H1 (cell line): Measurements from ENCODE around the gene SUPT4H1. TPM values are rescaled to one million over a fixed set of nuclear protein-coding genes. Genes with fewer than 3 reads are reported as not detected.
A peak's percentile ranks its signal among the peaks of the same experiment; 100 is the strongest.

Source experiments
- CTCF ChIA-PET: fragments of 300-600 bp; sonication (Branson Sonifier 250); formaldehyde crosslinking; loops from one replicate; lab custom pipeline; 2021; ENCODE audit not compliant: partially characterized antibody; lab: Charles Lee
- POLR2A ChIA-PET: fragments of 300-600 bp; sonication (Branson Sonifier 250); formaldehyde crosslinking; loops from one replicate; lab custom pipeline; 2021; ENCODE audit warnings: inconsistent platforms; ENCODE audit not compliant: partially characterized antibody; lab: Charles Lee
- DNase-seq, 2 experiments: peaks; one replicate each; pipeline versions ENCODE4 v3.0.0 to v3.0.0-alpha.2; 2010 to 2022; ENCODE audit warnings: low spot score in 2 of 2, low read depth in 1 of 2, mixed read lengths in 1 of 2
- FAIRE-seq: peaks from 2 replicates; lab custom pipeline; 2011; peaks lifted over from hg19 to GRCh38; lab: Jason Lieb, UNC
- H2AFZ ChIP-seq: 2 replicates; pipeline ENCODE4 v1.8.1; 2012; ENCODE audit warnings: low read length, inconsistent platforms
- H2AK5ac ChIP-seq: 2 replicates; pipeline ENCODE4 v1.6.1; 2013; ENCODE audit warnings: low read depth, low read length
- H2BK120ac ChIP-seq: replicated peaks from 2 replicates; pipeline ENCODE3; 2013; ENCODE audit warnings: low read depth, low read length, inconsistent platforms
- H2BK12ac ChIP-seq: 2 replicates; pipeline ENCODE4 v1.6.1; 2013; ENCODE audit warnings: low read depth, low read length
- H2BK15ac ChIP-seq: 2 replicates; pipeline ENCODE4 v1.6.1; 2013; ENCODE audit warnings: low read length
- H2BK20ac ChIP-seq: 2 replicates; pipeline ENCODE4 v1.6.1; 2013; ENCODE audit warnings: low read length
- H2BK5ac ChIP-seq: 2 replicates; pipeline ENCODE4 v1.6.1; 2013; ENCODE audit warnings: low read depth, low read length
- H3K14ac ChIP-seq: 2 replicates; pipeline ENCODE4 v1.6.1; 2013; ENCODE audit warnings: inconsistent platforms; ENCODE audit not compliant: insufficient read length
- H3K18ac ChIP-seq: 2 replicates; pipeline ENCODE4 v1.6.1; 2013; ENCODE audit warnings: low read length; ENCODE audit errors: extremely low read depth
- H3K23ac ChIP-seq: 2 replicates; pipeline ENCODE4 v1.6.1; 2013; ENCODE audit warnings: inconsistent platforms; ENCODE audit not compliant: insufficient read length
- H3K23me2 ChIP-seq: 2 replicates; pipeline ENCODE4 v1.6.1; 2013; ENCODE audit warnings: low read depth, low read length
- H3K27ac ChIP-seq: 2 replicates; pipeline ENCODE4 v1.6.1; 2011; ENCODE audit warnings: low read depth, low read length, inconsistent platforms
- H3K27me3 ChIP-seq, 4 experiments: replicated peaks in 1 of 4; 1 replicate in 1 of 4; 2 replicates in 3 of 4; pipeline versions ENCODE4 v1.6.1 to v1.8.1; 2011 to 2013; ENCODE audit warnings: low read length in 3 of 4, mild to moderate bottlenecking in 3 of 4, inconsistent platforms in 2 of 4, mixed read lengths in 2 of 4, moderate library complexity in 1 of 4; ENCODE audit not compliant: control insufficient read depth in 3 of 4, insufficient read depth in 3 of 4; ENCODE audit errors: extremely low read depth in 1 of 4
- H3K36me3 ChIP-seq, 4 experiments: 2 replicates each; pipeline versions ENCODE4 v1.6.1 to v1.8.1; 2011 to 2013; ENCODE audit warnings: mild to moderate bottlenecking in 4 of 4, low read length in 3 of 4, moderate library complexity in 2 of 4, control low read depth in 1 of 4, inconsistent platforms in 1 of 4; ENCODE audit not compliant: insufficient read depth in 4 of 4, control insufficient read depth in 2 of 4
- H3K4ac ChIP-seq: replicated peaks from 2 replicates; pipeline ENCODE3; 2013; ENCODE audit warnings: low read length, low read depth, mixed read lengths, inconsistent platforms; ENCODE audit not compliant: insufficient read length
- H3K4me1 ChIP-seq, 4 experiments: replicated peaks in 1 of 4; 1 replicate in 1 of 4; 2 replicates in 3 of 4; pipeline versions ENCODE4 v1.6.1 to v1.8.1; 2011 to 2013; ENCODE audit warnings: low read length in 3 of 4, inconsistent platforms in 2 of 4, mixed read lengths in 1 of 4; ENCODE audit not compliant: insufficient read depth in 4 of 4, control insufficient read depth in 3 of 4
- H3K4me2 ChIP-seq, 2 experiments: 2 replicates each; pipeline versions ENCODE4 v1.6.1 to v1.8.1; 2011 to 2013; ENCODE audit warnings: low read depth in 2 of 2, low read length in 2 of 2, control low read depth in 1 of 2, inconsistent platforms in 1 of 2, mild to moderate bottlenecking in 1 of 2; ENCODE audit not compliant: insufficient read depth in 1 of 2
- H3K4me3 ChIP-seq, 4 experiments: fragments of 200-600, 300-600 bp in 1 of 4; sonication (generic), shearing (Covaris generic), sonication (Bioruptor Twin) in 1 of 4; 2 replicates each; pipeline versions ENCODE4 v1.5.1 to v1.8.1; 2011 to 2016; ENCODE audit warnings: low read length in 4 of 4, low read depth in 3 of 4, control low read depth in 2 of 4, inconsistent platforms in 2 of 4, mild to moderate bottlenecking in 2 of 4, mixed read lengths in 1 of 4, moderate library complexity in 1 of 4; ENCODE audit not compliant: insufficient read depth in 2 of 4; ENCODE audit errors: extremely low read depth in 1 of 4
- H3K56ac ChIP-seq: replicated peaks from 2 replicates; pipeline ENCODE3; 2013; ENCODE audit warnings: low read depth, mild to moderate bottlenecking, mixed read lengths, low read length, inconsistent platforms; ENCODE audit not compliant: insufficient read length
- H3K79me1 ChIP-seq: 2 replicates; pipeline ENCODE4 v1.6.1; 2013; ENCODE audit warnings: low read depth, low read length, control low read depth
- H3K79me2 ChIP-seq, 2 experiments: 2 replicates each; pipeline versions ENCODE4 v1.6.1 to v1.8.1; 2012 to 2013; ENCODE audit warnings: low read length in 2 of 2, mild to moderate bottlenecking in 2 of 2, inconsistent platforms in 1 of 2; ENCODE audit not compliant: insufficient read depth in 2 of 2, control insufficient read depth in 1 of 2
- H3K9ac ChIP-seq, 4 experiments: replicated peaks in 1 of 4; 1 replicate in 1 of 4; 2 replicates in 3 of 4; pipeline versions ENCODE4 v1.6.1 to v1.8.1; 2011 to 2013; ENCODE audit warnings: low read depth in 3 of 4, low read length in 3 of 4, control low read depth in 2 of 4, mild to moderate bottlenecking in 2 of 4, moderate library complexity in 2 of 4, inconsistent platforms in 1 of 4; ENCODE audit errors: extremely low read depth in 1 of 4
- H3K9me3 ChIP-seq, 2 experiments: 2 replicates each; pipeline versions ENCODE4 v1.6.1 to v1.8.1; 2012 to 2013; ENCODE audit warnings: mild to moderate bottlenecking in 2 of 2, moderate library complexity in 2 of 2, control low read depth in 1 of 2, inconsistent platforms in 1 of 2, low read depth in 1 of 2, low read length in 1 of 2, mixed read lengths in 1 of 2; ENCODE audit not compliant: insufficient read depth in 2 of 2
- H4K20me1 ChIP-seq, 2 experiments: replicated peaks in 1 of 2; 2 replicates each; pipeline versions ENCODE3 to v1.8.1; 2011 to 2013; ENCODE audit warnings: inconsistent platforms in 2 of 2, low read length in 2 of 2, mild to moderate bottlenecking in 1 of 2; ENCODE audit not compliant: insufficient read depth in 2 of 2, control insufficient read depth in 1 of 2
- H4K5ac ChIP-seq: 2 replicates; pipeline ENCODE4 v1.6.1; 2013; ENCODE audit warnings: low read length, low read depth, mixed read lengths, inconsistent platforms; ENCODE audit not compliant: insufficient read length
- H4K8ac ChIP-seq: 2 replicates; pipeline ENCODE4 v1.8.0; 2013; ENCODE audit warnings: mild to moderate bottlenecking, moderate library complexity, low read length, inconsistent platforms; ENCODE audit not compliant: insufficient read depth; ENCODE audit errors: extremely low read depth
- H4K91ac ChIP-seq: replicated peaks from 2 replicates; pipeline ENCODE3; 2013; ENCODE audit warnings: low read length, mixed read lengths, inconsistent platforms; ENCODE audit not compliant: insufficient read length
- BCL11A ChIP-seq, 2 experiments: IDR thresholded peaks; one replicate each; pipeline ENCODE4 v1.6.1; 2011; ENCODE audit warnings: low read depth in 2 of 2, low read length in 2 of 2, mild to moderate bottlenecking in 2 of 2
- CTCF ChIP-seq, 3 experiments: IDR thresholded peaks; 1 replicate in 2 of 3; 2 replicates in 1 of 3; pipeline versions ENCODE4 v1.5.1 to v1.6.1; 2011; ENCODE audit warnings: low read length in 3 of 3, mild to moderate bottlenecking in 3 of 3, inconsistent platforms in 2 of 3, low read depth in 1 of 3, moderate library complexity in 1 of 3; ENCODE audit not compliant: insufficient read depth in 1 of 3; ENCODE audit errors: control extremely low read depth in 1 of 3
- HDAC2 ChIP-seq, 2 experiments: fragments of 300-600 bp in 1 of 2; sonication (generic) in 1 of 2; IDR thresholded peaks; 2 replicates each; pipeline ENCODE4 v1.6.1; 2011 to 2012; ENCODE audit warnings: low read depth in 2 of 2, low read length in 2 of 2, mild to moderate bottlenecking in 2 of 2, moderate library complexity in 2 of 2, borderline replicate concordance in 1 of 2, inconsistent platforms in 1 of 2
- POU5F1 ChIP-seq: IDR thresholded peaks from 2 replicates; pipeline ENCODE4 v1.6.1; 2011; ENCODE audit warnings: low read depth, mild to moderate bottlenecking, low read length, moderate library complexity
- RFX5 ChIP-seq: IDR thresholded peaks from 2 replicates; pipeline ENCODE4 v1.6.1; 2011; ENCODE audit warnings: low read depth, low read length, improper control_type of control experiment, borderline replicate concordance
- SIRT6 ChIP-seq: IDR thresholded peaks from one replicate; pipeline ENCODE4 v1.7.1; 2012; ENCODE audit warnings: low read length, inconsistent platforms
- SIX5 ChIP-seq: IDR thresholded peaks from 2 replicates; pipeline ENCODE4 v1.6.1; 2011; ENCODE audit warnings: mild to moderate bottlenecking, low read depth, low read length
- TBP ChIP-seq: IDR thresholded peaks from 2 replicates; pipeline ENCODE4 v1.6.1; 2011; ENCODE audit warnings: low read depth, low read length, improper control_type of control experiment
- WGBS, 2 experiments: shearing (Covaris generic) in 1 of 2; methylation state at CpG; one replicate each; pipeline versions ENCODE4 v1.1.6 to v1.1.7; 2013 to 2015; ENCODE audit warnings: low lambda C conversion rate in 2 of 2, mixed read lengths in 2 of 2, inconsistent platforms in 1 of 2, low coverage in 1 of 2, missing lambda C conversion rate in 1 of 2; ENCODE audit not compliant: insufficient replicate concordance in 2 of 2, insufficient coverage in 1 of 2, insufficient read length in 1 of 2; ENCODE audit errors: extremely low coverage in 1 of 2, missing lambda C conversion rate in 1 of 2; 5-methylcytosine and 5-hydroxymethylcytosine counted together
- polyA plus RNA-seq, 7 experiments: library from polyadenylated mRNA; depleted of rRNA in 3 of 7; stranded (reverse) in 5 of 7; unstranded in 2 of 7; fragments of >200 nt in 5 of 7; fragments of 200-250 nt in 2 of 7; gene quantifications; 1 replicate in 5 of 7; 2 replicates in 1 of 7; 4 replicates in 1 of 7; pipeline versions ENCODE4 v1.2.1 to v1.2.3, GENCODE V29; 2011 to 2013; ENCODE audit warnings: missing spikeins in 2 of 7, mixed read lengths in 2 of 7
- total RNA-seq: library from RNA; stranded (reverse); fragmentation: NEBNext Ultra II Directional; extraction: Animal tissue kit (Norgen Biotek cat#: 25700); gene quantifications from 2 replicates; pipeline ENCODE4 v1.2.1, GENCODE V29; 2021

SUPT4H1 gene
- total and polyA plus RNA-seq, 2 of the 8 experiments (the other 6 are each of a cell fraction or from before 2014, with no cell fraction given): 112 to 143 TPM

- Histone ChIP-seq H4K8ac (no peak overlapping the region), H3K4me3 (no peak overlapping the region), H3K36me3 (no peaks in the 10 kb centered on the region), H3K4me2 (no peak overlapping the region), H3K9me3 (no peaks in the 10 kb centered on the region), H3K79me2 (no peaks in the 10 kb centered on the region), H4K91ac (no peak overlapping the region), H2BK120ac (no peak overlapping the region), H3K9ac (no peak overlapping the region), H2BK12ac (0 out of 2 replicates have a peak overlapping the region, but pooled peaks have one; percentile 27), H4K5ac (no peak overlapping the region), H2BK20ac (no peak overlapping the region), H3K14ac (no peak overlapping the region), H3K79me1 (no peaks in the 10 kb centered on the region), H3K56ac (no peak overlapping the region), H3K4ac (no peak overlapping the region), H3K27ac (no peak overlapping the region), H4K20me1 (no peaks in the 10 kb centered on the region), H3K18ac (no peak overlapping the region), H3K23me2 (no peaks in the 10 kb centered on the region), H2AFZ (no peak overlapping the region), H2BK15ac (no peak overlapping the region), H3K4me1 (peaks cover 0 to 11% (median 7%) of the 10 kb centered on the region in 4 experiments; a peak in 4 of 7 replicates), H2AK5ac (no peak overlapping the region), H3K23ac (no peak overlapping the region), H2BK5ac (no peak overlapping the region), H3K27me3 (no peaks in the 10 kb centered on the region)
- CTCF ChIA-PET: interaction anchor here (0.6 to 21.9 kb wide), 22 partner anchors 10 to 888 kb away, joined by 3 to 384 read pairs (median 4); partner anchors contain the start of genes MPO and RNF43
- WGBS, 2 experiments: 85% methylated on average over 21 of the region's 21 CpGs; no CpG with 5 or more reads in 1 of the 2 experiments
- FAIRE-seq (no peak), DNase-seq (peak in 1 of 2 experiments; percentile 39)
- POLR2A ChIA-PET: interaction anchor here (1.7 to 2.7 kb wide), 3 partner anchors 8 to 43 kb away, joined by 6 to 11 read pairs (median 9); partner anchors contain the start of gene SUPT4H1
- no peak for TF ChIP-seq TBP
- no peak for TF ChIP-seq CTCF (IDR thresholded peaks at IDR 0.05; ENCODE audit: control extremely low read depth in 1 of 3, insufficient read depth in 1 of 3, low read depth in 1 of 3, low read length in 3 of 3)
- no peak for TF ChIP-seq SIRT6
- no peak for TF ChIP-seq POU5F1
- no peak for TF ChIP-seq BCL11A (IDR thresholded peaks at IDR 0.05; ENCODE audit: low read depth in 2 of 2, low read length in 2 of 2)
- no peak for TF ChIP-seq HDAC2 (IDR thresholded peaks at IDR 0.05; ENCODE audit: borderline replicate concordance in 1 of 2, low read depth in 2 of 2, low read length in 2 of 2)
- TF ChIP-seq SIX5: no peak
- no peak for TF ChIP-seq RFX5
Measured at GRCh38 chr17:58308985-58309917, 42.8 kb downstream of the SUPT4H1 start.
